ENCODE measurements around the gene ATF6. TPM values are rescaled to one million over a fixed set of nuclear protein-coding genes. Genes with fewer than 3 reads are reported as not detected.
A peak's percentile ranks its signal among the peaks of the same experiment; 100 is the strongest.

The ATF6 gene
- total RNA-seq, 1 donor from 2014 or later, result 23.6 TPM

- no peak for DNase-seq (ENCODE audit: low spot score)
These were observed 203.9 kb downstream of the ATF6 start for GRCh38 chr1:161970036-161970435.

GRCh38 chr1:161970633-161971032, 204.5 kb downstream of the ATF6 start:
- DNase-seq (ENCODE audit: low spot score), result no peak

- no peak for DNase-seq (ENCODE audit: low spot score)
These were observed 206.7 kb downstream of the ATF6 start for GRCh38 chr1:161972828-161973227.

- DNase-seq (ENCODE audit: low spot score), result no peak
These were observed 208.1 kb downstream of the ATF6 start for GRCh38 chr1:161973924-161974845.

GRCh38 chr1:161978011-161978790, 212.1 kb downstream of the ATF6 start:
- DNase-seq (ENCODE audit: low spot score), result no peak

- no peak for DNase-seq (ENCODE audit: low spot score)
These were observed 215.0 kb downstream of the ATF6 start for GRCh38 chr1:161981126-161981525.

- DNase-seq (ENCODE audit: low spot score), result no peak
These were observed 215.8 kb downstream of the ATF6 start for GRCh38 chr1:161981735-161982506.

- no peak for DNase-seq (ENCODE audit: low spot score)
These were observed 216.4 kb downstream of the ATF6 start for GRCh38 chr1:161982507-161982895.

GRCh38 chr1:161982917-161983316, 216.8 kb downstream of the ATF6 start:
- no peak for DNase-seq (ENCODE audit: low spot score)

GRCh38 chr1:161983725-161984124, 217.6 kb downstream of the ATF6 start:
- DNase-seq (ENCODE audit: low spot score), result no peak

- no peak for DNase-seq (ENCODE audit: low spot score)
These were observed 219.2 kb downstream of the ATF6 start for GRCh38 chr1:161985301-161985822.

- DNase-seq (ENCODE audit: low spot score), result no peak
These were observed 220.2 kb downstream of the ATF6 start for GRCh38 chr1:161986328-161986727.

- no peak for DNase-seq (ENCODE audit: low spot score)
These were observed 221.2 kb downstream of the ATF6 start for GRCh38 chr1:161987303-161987702.

GRCh38 chr1:161987872-161988271, 221.8 kb downstream of the ATF6 start:
- no peak for DNase-seq (ENCODE audit: low spot score)

- DNase-seq (ENCODE audit: low spot score), result no peak
These were observed 222.3 kb downstream of the ATF6 start for GRCh38 chr1:161988413-161988812.

GRCh38 chr1:161989108-161989507, 223.0 kb downstream of the ATF6 start:
- no peak for DNase-seq (ENCODE audit: low spot score)

GRCh38 chr1:161989786-161990185, 223.7 kb downstream of the ATF6 start:
- no peak for DNase-seq (ENCODE audit: low spot score)

- no peak for DNase-seq (ENCODE audit: low spot score)
These were observed 227.5 kb downstream of the ATF6 start for GRCh38 chr1:161993576-161993975.

- DNase-seq (ENCODE audit: low spot score), result peak; percentile 24
These were observed 228.1 kb downstream of the ATF6 start for GRCh38 chr1:161994175-161994668.

GRCh38 chr1:161997152-161997551, 231.0 kb downstream of the ATF6 start:
- DNase-seq (ENCODE audit: low spot score), result no peak

GRCh38 chr1:161998811-161999210, 232.7 kb downstream of the ATF6 start:
- DNase-seq (ENCODE audit: low spot score), result no peak
